Panc1 (cell line): ENCODE results near the gene SIRPA. TPM values are rescaled to one million over a fixed set of nuclear protein-coding genes. Genes with fewer than 3 reads are reported as not detected.

Experiments used
- ATAC-seq: fragments of 200-7000 bp; cut with Tn5 transposase; 2 replicates; pipeline ENCODE4 v1.9.1; 2020; ENCODE audit warnings: mild to moderate bottlenecking, moderate library complexity
- BruUV-seq: library from RNA; stranded (reverse); fragments of 400-500 nt; replicated peaks from 2 replicates; lab custom pipeline; 2021; lab: Mats Ljungman, UMichigan
- CTCF ChIA-PET: fragments of 300-600 bp; sonication (Branson Sonifier 250); formaldehyde crosslinking; loops from one replicate; lab custom pipeline; 2022; ENCODE audit warnings: antibody characterized with exemption; lab: Charles Lee
- POLR2A ChIA-PET: fragments of 300-600 bp; sonication (Branson Sonifier 250); formaldehyde crosslinking; loops from one replicate; lab custom pipeline; 2022; ENCODE audit warnings: antibody characterized with exemption; lab: Charles Lee
- DNase-seq: peaks from one replicate; pipeline ENCODE4 v3.0.0-alpha.2; 2010; ENCODE audit warnings: low read depth, low spot score
- H3K27ac ChIP-seq: 2 replicates; pipeline ENCODE4 v1.5.1; 2011; ENCODE audit warnings: mild to moderate bottlenecking, low read length, inconsistent platforms
- H3K27me3 ChIP-seq: fragments of 200-500 bp; sonication (Bioruptor generic); 2 replicates; pipeline ENCODE4 v1.6.0; 2014; ENCODE audit warnings: low read length, inconsistent platforms; ENCODE audit not compliant: control insufficient read depth, insufficient read depth
- H3K36me3 ChIP-seq: fragments of 200-500 bp; sonication (Bioruptor generic); 2 replicates; pipeline ENCODE4 v1.5.1; 2014; ENCODE audit warnings: inconsistent platforms, mild to moderate bottlenecking, low read length, moderate library complexity; ENCODE audit not compliant: control insufficient read depth, insufficient read depth
- H3K4me1 ChIP-seq: 2 replicates; pipeline ENCODE4 v1.5.1; 2011; ENCODE audit warnings: inconsistent platforms, mild to moderate bottlenecking, low read length, moderate library complexity; ENCODE audit not compliant: control insufficient read depth, insufficient read depth
- H3K4me3 ChIP-seq, 2 experiments: 2 replicates each; pipeline ENCODE4 v1.5.1; 2011 to 2012; ENCODE audit warnings: low read depth in 2 of 2, low read length in 2 of 2, mild to moderate bottlenecking in 2 of 2, inconsistent platforms in 1 of 2, moderate library complexity in 1 of 2
- H3K9me3 ChIP-seq: fragments of 200-500 bp; sonication (Bioruptor generic); 2 replicates; pipeline ENCODE4 v1.5.1; 2014; ENCODE audit warnings: low read depth, mild to moderate bottlenecking, inconsistent platforms, low read length, moderate library complexity; ENCODE audit not compliant: control insufficient read depth, insufficient read depth
- CTCF ChIP-seq: fragments of 450-650 bp; IDR thresholded peaks from 2 replicates; pipeline ENCODE4 v1.5.1; 2017; ENCODE audit warnings: mild to moderate bottlenecking
- POLR2AphosphoS5 ChIP-seq: IDR thresholded peaks from 2 replicates; pipeline ENCODE4 v1.6.1; 2012; ENCODE audit warnings: mild to moderate bottlenecking, low read depth, low read length, moderate library complexity
- SIN3A ChIP-seq: IDR thresholded peaks from 2 replicates; pipeline ENCODE4 v1.6.1; 2012; ENCODE audit warnings: low read depth, mild to moderate bottlenecking, low read length, moderate library complexity, borderline replicate concordance; ENCODE audit not compliant: insufficient read depth
- TCF7L2 ChIP-seq: IDR thresholded peaks from 2 replicates; pipeline ENCODE4 v1.6.1; 2011; ENCODE audit warnings: mild to moderate bottlenecking, low read depth, low read length, inconsistent platforms
- in situ Hi-C: cut with HindIII; loops from 2 replicates; pipeline ENCODE4 v1.10.0; 2016; ENCODE audit warnings: low sequenced_read_pairs, low pct_unique_long_range_greater_than_20kb
- intact Hi-C: fragments of 100-400 bp; cut with micrococcal nuclease; formaldehyde crosslinking; loops from one replicate; pipeline ENCODE4 v1.10.0; 2022; ENCODE audit not compliant: unreplicated experiment
- total RNA-seq: library from RNA; stranded (reverse); gene quantifications from one replicate; pipeline ENCODE4 v1.2.1, GENCODE V29; 2021; ENCODE audit not compliant: unreplicated experiment
- TF ChIP-seq, protein P1 (sequence below), 2 experiments: IDR thresholded peaks; 2 replicates each; pipeline ENCODE4 v1.6.1; 2011 to 2012; ENCODE audit warnings: low read depth in 2 of 2, control low read depth in 1 of 2, low read length in 1 of 2, mild to moderate bottlenecking in 1 of 2, moderate library complexity in 1 of 2; ENCODE audit not compliant: insufficient read depth in 1 of 2

The SIRPA gene
- total RNA-seq, 1 experiment from 2014 or later, result 2.4 TPM

DNA sequence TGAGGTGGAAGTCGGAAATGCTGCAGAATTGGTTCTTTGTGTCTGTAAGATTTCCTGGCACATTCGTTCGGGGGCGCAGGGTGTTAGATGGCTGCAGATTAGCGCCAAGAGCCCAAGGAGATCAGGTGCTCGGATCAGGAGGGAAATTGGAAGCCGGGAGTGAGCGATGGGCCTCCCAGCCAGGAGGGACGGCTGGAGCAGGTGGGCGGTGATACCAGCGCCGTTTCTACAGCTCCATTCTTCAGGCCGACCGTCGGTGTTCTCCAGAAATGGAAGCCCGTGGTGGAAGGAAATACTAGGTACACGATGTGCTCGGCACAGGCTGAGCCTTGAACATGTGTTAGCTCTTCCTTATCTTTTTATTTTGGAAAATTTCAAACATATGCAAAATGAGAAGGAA, 6.5 kb downstream of the SIRPA start:
- in situ Hi-C loops, result no loop called here
- ATAC-seq (no peak), DNase-seq (no peak)
- ChIA-PET CTCF (no interaction called here), POLR2A (no interaction called here)
- no peak overlapping the region for H3K27ac ChIP-seq
- H3K9me3 ChIP-seq, result no peaks in the 10 kb centered on the region
- H3K36me3 ChIP-seq, result no peaks in the 10 kb centered on the region
- no peaks in the 10 kb centered on the region for H3K27me3 ChIP-seq
- intact Hi-C loops, result no loop called here
- BruUV-seq, result no TSS peak
- TF ChIP-seq POLR2AphosphoS5, result no peak
- no peak for TF ChIP-seq CTCF
- no peak for TF ChIP-seq SIN3A
- H3K4me3 ChIP-seq, result no peak overlapping the region
- no peaks in the 10 kb centered on the region; the same call in 1 of the 2 replicates for H3K4me1 ChIP-seq

GRCh38 chr20:1902188-1902587, 7.0 kb downstream of the SIRPA start:
- H3K4me3 ChIP-seq, result no peak overlapping the region
- TF ChIP-seq POLR2AphosphoS5 (no peak), SIN3A (no peak), TCF7L2 (no peak), CTCF (no peak)
- TF ChIP-seq, protein P1, sequence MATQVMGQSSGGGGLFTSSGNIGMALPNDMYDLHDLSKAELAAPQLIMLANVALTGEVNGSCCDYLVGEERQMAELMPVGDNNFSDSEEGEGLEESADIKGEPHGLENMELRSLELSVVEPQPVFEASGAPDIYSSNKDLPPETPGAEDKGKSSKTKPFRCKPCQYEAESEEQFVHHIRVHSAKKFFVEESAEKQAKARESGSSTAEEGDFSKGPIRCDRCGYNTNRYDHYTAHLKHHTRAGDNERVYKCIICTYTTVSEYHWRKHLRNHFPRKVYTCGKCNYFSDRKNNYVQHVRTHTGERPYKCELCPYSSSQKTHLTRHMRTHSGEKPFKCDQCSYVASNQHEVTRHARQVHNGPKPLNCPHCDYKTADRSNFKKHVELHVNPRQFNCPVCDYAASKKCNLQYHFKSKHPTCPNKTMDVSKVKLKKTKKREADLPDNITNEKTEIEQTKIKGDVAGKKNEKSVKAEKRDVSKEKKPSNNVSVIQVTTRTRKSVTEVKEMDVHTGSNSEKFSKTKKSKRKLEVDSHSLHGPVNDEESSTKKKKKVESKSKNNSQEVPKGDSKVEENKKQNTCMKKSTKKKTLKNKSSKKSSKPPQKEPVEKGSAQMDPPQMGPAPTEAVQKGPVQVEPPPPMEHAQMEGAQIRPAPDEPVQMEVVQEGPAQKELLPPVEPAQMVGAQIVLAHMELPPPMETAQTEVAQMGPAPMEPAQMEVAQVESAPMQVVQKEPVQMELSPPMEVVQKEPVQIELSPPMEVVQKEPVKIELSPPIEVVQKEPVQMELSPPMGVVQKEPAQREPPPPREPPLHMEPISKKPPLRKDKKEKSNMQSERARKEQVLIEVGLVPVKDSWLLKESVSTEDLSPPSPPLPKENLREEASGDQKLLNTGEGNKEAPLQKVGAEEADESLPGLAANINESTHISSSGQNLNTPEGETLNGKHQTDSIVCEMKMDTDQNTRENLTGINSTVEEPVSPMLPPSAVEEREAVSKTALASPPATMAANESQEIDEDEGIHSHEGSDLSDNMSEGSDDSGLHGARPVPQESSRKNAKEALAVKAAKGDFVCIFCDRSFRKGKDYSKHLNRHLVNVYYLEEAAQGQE (IDR thresholded peaks at IDR 0.05; ENCODE audit: insufficient read depth in 1 of 2, low read depth in 2 of 2, low read length in 1 of 2), result no peak
- CTCF ChIA-PET, result no interaction called here
- DNase-seq (no peak), ATAC-seq (no peak)
- POLR2A ChIA-PET, result no interaction called here
- BruUV-seq, result no TSS peak
- in situ Hi-C loops (no loop called here), intact Hi-C loops (no loop called here)
- no peaks in the 10 kb centered on the region for H3K36me3 ChIP-seq
- H3K9me3 ChIP-seq, result no peaks in the 10 kb centered on the region
- H3K27ac ChIP-seq, result no peak overlapping the region
- no peaks in the 10 kb centered on the region; the same call in 1 of the 2 replicates for H3K4me1 ChIP-seq
- no peaks in the 10 kb centered on the region for H3K27me3 ChIP-seq
